K562 (cell line): ENCODE results near the gene TICRR. TPM values are rescaled to one million over a fixed set of nuclear protein-coding genes. Genes with fewer than 3 reads are reported as not detected.
"Not testable (repeated sequence)": the region's sequence is repeated elsewhere in the genome, so short reads cannot be mapped to it uniquely, and the experiment has no call there.

Experiments used
- ATAC-seq: fragments of 200-7000 bp; cut with Tn5 transposase; 3 replicates; pipeline ENCODE4 v1.9.1; 2020; ENCODE audit warnings: moderate library complexity
- BruUV-seq: library from RNA; stranded (reverse); fragments of 400-500 nt; replicated peaks from 2 replicates; lab custom pipeline; 2021; lab: Mats Ljungman, UMichigan
- CTCF ChIA-PET: fragments of 300-600 bp; formaldehyde crosslinking; extraction: SDS; loops from one replicate; lab custom pipeline; 2021; ENCODE audit warnings: low intra/inter-chr PET ratio; lab: Yijun Ruan, JAX
- POLR2A ChIA-PET: fragments of 300-600, 350-650 bp; sonication (Branson Sonifier 250); formaldehyde crosslinking; extraction: SDS; loops from one replicate; lab custom pipeline; 2021; ENCODE audit warnings: antibody characterized with exemption, inconsistent platforms; lab: Yijun Ruan, JAX
- DNase-seq, 4 experiments: peaks; one replicate each; pipeline versions ENCODE4 v3.0.0 to v3.0.0-alpha.2; 2011 to 2018; ENCODE audit warnings: low spot score in 3 of 4, mixed read lengths in 3 of 4; ENCODE audit errors: extremely low read depth in 1 of 4
- FAIRE-seq: peaks from 2 replicates; lab custom pipeline; 2011; peaks lifted over from hg19 to GRCh38; lab: Jason Lieb, UNC
- H2AFZ ChIP-seq: 2 replicates; pipeline ENCODE4 v1.6.0; 2011; ENCODE audit warnings: low read depth, low read length, control low read depth, inconsistent platforms
- H3K27ac ChIP-seq: fragments of 200-600 bp; 3 replicates; pipeline ENCODE4 v1.8.0; 2011; ENCODE audit warnings: low read depth, mild to moderate bottlenecking, control low read depth, inconsistent platforms, low read length, moderate library complexity, mixed read lengths; ENCODE audit errors: extremely low read depth
- H3K27me3 ChIP-seq, 2 experiments: fragments of 300-600 bp in 1 of 2; 2 replicates in 1 of 2; 3 replicates in 1 of 2; pipeline versions ENCODE4 v1.6.0 to v1.8.0; 2011; ENCODE audit warnings: inconsistent platforms in 2 of 2, low read length in 2 of 2, mild to moderate bottlenecking in 1 of 2, mixed read lengths in 1 of 2, moderate library complexity in 1 of 2; ENCODE audit not compliant: control insufficient read depth in 2 of 2, insufficient read depth in 2 of 2
- H3K36me3 ChIP-seq: fragments of 300-600 bp; 3 replicates; pipeline ENCODE4 v1.8.0; 2011; ENCODE audit warnings: mild to moderate bottlenecking, low read length, inconsistent platforms; ENCODE audit not compliant: control insufficient read depth, insufficient read depth
- H3K4me1 ChIP-seq, 2 experiments: fragments of 200-600 bp in 1 of 2; replicated peaks in 1 of 2; 2 replicates in 1 of 2; 3 replicates in 1 of 2; pipeline versions ENCODE4 v1.5.1 to v1.8.0; 2011; ENCODE audit warnings: inconsistent platforms in 2 of 2, low read length in 2 of 2, mild to moderate bottlenecking in 1 of 2, mixed read lengths in 1 of 2, moderate library complexity in 1 of 2; ENCODE audit not compliant: control insufficient read depth in 2 of 2, insufficient read depth in 2 of 2
- H3K4me2 ChIP-seq: 2 replicates; pipeline ENCODE4 v1.6.1; 2011; ENCODE audit warnings: low read length, control low read depth, inconsistent platforms, mixed read lengths; ENCODE audit not compliant: insufficient read depth
- H3K4me3 ChIP-seq: fragments of 200-600 bp; sonication (generic), shearing (Covaris generic); 2 replicates; pipeline ENCODE4 v1.5.1; 2016; ENCODE audit warnings: control low read depth, inconsistent platforms
- H3K79me2 ChIP-seq: fragments of 200-600 bp; 3 replicates; pipeline ENCODE4 v1.8.0; 2011; ENCODE audit warnings: low read length, inconsistent platforms; ENCODE audit not compliant: control insufficient read depth, insufficient read depth
- H3K9ac ChIP-seq, 2 experiments: 2 replicates each; pipeline versions ENCODE4 v1.6.0 to v1.6.1; 2011; ENCODE audit warnings: low read depth in 2 of 2, low read length in 2 of 2, control low read depth in 1 of 2, inconsistent platforms in 1 of 2, mild to moderate bottlenecking in 1 of 2, mixed read lengths in 1 of 2; ENCODE audit not compliant: insufficient read depth in 1 of 2
- H3K9me1 ChIP-seq: one replicate; pipeline ENCODE4 v1.6.0; 2011; ENCODE audit warnings: inconsistent platforms, mild to moderate bottlenecking, low read length, moderate library complexity; ENCODE audit not compliant: control insufficient read depth, insufficient read depth
- H3K9me3 ChIP-seq: replicated peaks from 2 replicates; pipeline ENCODE4 v1.5.1; 2011; ENCODE audit warnings: low read depth, low read length, inconsistent platforms; ENCODE audit not compliant: control insufficient read depth, insufficient read depth
- H4K20me1 ChIP-seq: replicated peaks from 2 replicates; pipeline ENCODE4 v1.6.1; 2011; ENCODE audit warnings: low read length, inconsistent platforms, mixed read lengths; ENCODE audit not compliant: control insufficient read depth, insufficient read depth
- MEIS2 ChIP-seq: fragments of 450-650 bp; IDR thresholded peaks from 2 replicates; pipeline ENCODE4 v1.6.1; 2014; ENCODE audit warnings: mild to moderate bottlenecking; ENCODE audit not compliant: partially characterized antibody
- RAD51 ChIP-seq: fragments of 450-650 bp; IDR thresholded peaks from 2 replicates; pipeline ENCODE4 v1.7.1; 2016; ENCODE audit warnings: low read depth, mild to moderate bottlenecking, borderline replicate concordance
- RB1 ChIP-seq: fragments of 450-650 bp; IDR thresholded peaks from 2 replicates; pipeline ENCODE4 v1.6.1; 2017; ENCODE audit warnings: low read depth, mild to moderate bottlenecking
- ZNF696 ChIP-seq: fragments of 250-450 bp; sonication (Bioruptor Pico); conservative IDR thresholded peaks from 2 replicates; pipeline ENCODE4 v1.4.0; 2020; ENCODE audit warnings: mild to moderate bottlenecking, moderate library complexity
- WGBS: fragments of 100-300 bp; shearing (Covaris generic); methylation state at CpG from one replicate; pipeline ENCODE4 v1.1.6; 2016; ENCODE audit warnings: low coverage, mixed read lengths; ENCODE audit not compliant: insufficient coverage; ENCODE audit errors: missing lambda C conversion rate; 5-methylcytosine and 5-hydroxymethylcytosine counted together
- in situ Hi-C: fragments of 300-500 bp; cut with MboI; formaldehyde crosslinking; loops from 4 replicates; pipeline ENCODE4 v1.15.0; 2018; ENCODE audit warnings: inconsistent platforms, mixed read lengths
- intact Hi-C: fragments of 100-400 bp; cut with micrococcal nuclease; formaldehyde crosslinking; loops from 2 replicates; pipeline ENCODE4 v1.14.2; 2022
- polyA plus RNA-seq, 8 experiments: library from polyadenylated mRNA; depleted of rRNA in 4 of 8; stranded (reverse) in 5 of 8; unstranded in 3 of 8; fragments of >200 nt; fragmentation: Nextera tagmentation in 2 of 8; fragmentation: Illumina TruSeq in 1 of 8; extraction: Ambion mirVana in 2 of 8; extraction: Trizol in 1 of 8; gene quantifications; 2 replicates each; pipeline versions ENCODE4 v1.2.1 to v1.2.3, GENCODE V29; 2011 to 2014; ENCODE audit warnings: inconsistent platforms in 1 of 8, missing spikeins in 1 of 8
- total RNA-seq, 7 experiments: library from RNA; depleted of rRNA in 6 of 7; stranded (reverse); fragments of >200 nt in 6 of 7; fragmentation: Illumina TruSeq in 2 of 7; extraction: Trizol in 2 of 7; gene quantifications; 2 replicates each; pipeline versions ENCODE4 v1.2.1 to v1.2.3, GENCODE V29; 2011 to 2021; ENCODE audit warnings: low replicate concordance in 1 of 7
- TF ChIP-seq, protein P1 (sequence below): sonication (generic); formaldehyde crosslinking; IDR thresholded peaks from 2 replicates; pipeline ENCODE4 v1.5.0; 2020; ENCODE audit warnings: missing genetic modification reagents
- TF ChIP-seq, protein P2 (sequence below): sonication (generic); formaldehyde crosslinking; IDR thresholded peaks from 2 replicates; pipeline ENCODE4 v1.9.0; 2022; ENCODE audit warnings: mild to moderate bottlenecking, missing genetic modification reagents

Gene TICRR
- total and polyA plus RNA-seq, 9 of the 15 experiments (the other 6 are each of a cell fraction or from before 2014, with no cell fraction given), result 0.84 to 22.9 (median 13.7) TPM

DNA sequence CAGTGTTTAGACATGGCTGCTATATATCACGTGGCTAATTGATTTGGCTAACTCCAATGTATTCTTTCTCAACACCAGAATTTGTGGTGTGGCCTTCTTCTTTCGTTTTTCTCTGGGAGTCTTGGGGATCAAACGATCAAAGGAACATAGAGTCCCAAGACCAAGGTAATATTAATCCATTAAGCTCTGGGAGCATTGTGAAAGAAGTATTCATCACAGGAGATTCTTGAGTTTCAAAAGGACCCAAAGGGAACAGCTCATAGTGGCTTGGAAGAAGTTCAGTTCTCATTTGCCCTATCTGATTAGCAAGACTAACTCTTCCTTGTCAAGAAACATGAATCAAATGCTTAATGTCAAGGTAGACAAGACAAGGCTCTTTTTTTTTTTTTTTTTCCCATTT is 32.9 kb upstream of the TICRR start:
- no peaks in the 10 kb centered on the region for H4K20me1 ChIP-seq
- peaks cover 8 to 12% of the 10 kb centered on the region in 2 experiments; a peak in 4 of 5 replicates for H3K27me3 ChIP-seq
- H3K4me1 ChIP-seq, result no peaks in the 10 kb centered on the region
- POLR2A ChIA-PET, result interaction anchor here (0.6 to 1.1 kb wide), 3 partner anchors 18 to 484 kb away, joined by 3 to 4 read pairs (median 3); no protein-coding TSS in a partner anchor
- H3K4me3 ChIP-seq, result no peak overlapping the region
- in situ Hi-C loops (no loop called here), intact Hi-C loops (no loop called here)
- no peak overlapping the region for H3K4me2 ChIP-seq
- no peaks in the 10 kb centered on the region for H3K9me1 ChIP-seq
- H3K79me2 ChIP-seq, result no peaks in the 10 kb centered on the region
- H3K36me3 ChIP-seq, result no peaks in the 10 kb centered on the region
- H3K27ac ChIP-seq, result no peak overlapping the region
- no peak for FAIRE-seq
- WGBS, result 0% methylated on average over 3 of the region's 3 CpGs
- CTCF ChIA-PET, result no interaction called here
- no peak overlapping the region for H3K9ac ChIP-seq
- TF ChIP-seq RB1 (no peak), MEIS2 (peak; percentile 3)
- H3K9me3 ChIP-seq, result peaks cover 4% of the 10 kb centered on the region; the same call in 1 of the 2 replicates
- no TSS peak for BruUV-seq
- no peak for DNase-seq
- no peak for ATAC-seq
- no peak overlapping the region for H2AFZ ChIP-seq

DNA sequence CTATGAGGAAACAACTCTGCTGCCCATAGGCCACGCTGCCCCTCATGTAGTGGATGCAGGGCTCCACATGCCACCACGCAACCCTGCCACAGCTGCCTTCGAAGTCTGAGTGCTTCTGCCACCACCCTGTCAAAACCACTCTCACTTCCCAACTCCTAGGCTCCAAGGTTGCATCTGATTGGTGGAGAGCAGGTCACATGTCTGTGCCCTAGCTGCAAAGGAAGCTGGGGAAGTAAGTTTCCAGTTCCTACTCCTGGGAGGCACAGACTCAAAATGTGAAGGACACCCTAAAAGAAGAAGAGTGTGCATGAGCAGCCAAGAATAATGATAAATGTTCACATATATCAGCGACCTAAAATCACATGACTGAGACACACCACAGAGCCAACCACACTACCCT is 31.9 kb upstream of the TICRR start:
- no TSS peak for BruUV-seq
- peaks cover 8 to 18% of the 10 kb centered on the region in 2 experiments; a peak in 4 of 5 replicates for H3K27me3 ChIP-seq
- 0 out of 2 replicates have a peak, but pooled peaks cover 4% of the 10 kb centered on the region for H3K9me3 ChIP-seq
- H3K4me2 ChIP-seq, result no peak overlapping the region
- H3K4me3 ChIP-seq, result no peak overlapping the region
- no peaks in the 10 kb centered on the region for H3K9me1 ChIP-seq
- no peaks in the 10 kb centered on the region for H3K36me3 ChIP-seq
- H3K27ac ChIP-seq, result no peak overlapping the region
- FAIRE-seq (no peak), ATAC-seq (no peak), DNase-seq (no peak)
- H3K4me1 ChIP-seq, result no peaks in the 10 kb centered on the region
- TF ChIP-seq, protein P1, sequence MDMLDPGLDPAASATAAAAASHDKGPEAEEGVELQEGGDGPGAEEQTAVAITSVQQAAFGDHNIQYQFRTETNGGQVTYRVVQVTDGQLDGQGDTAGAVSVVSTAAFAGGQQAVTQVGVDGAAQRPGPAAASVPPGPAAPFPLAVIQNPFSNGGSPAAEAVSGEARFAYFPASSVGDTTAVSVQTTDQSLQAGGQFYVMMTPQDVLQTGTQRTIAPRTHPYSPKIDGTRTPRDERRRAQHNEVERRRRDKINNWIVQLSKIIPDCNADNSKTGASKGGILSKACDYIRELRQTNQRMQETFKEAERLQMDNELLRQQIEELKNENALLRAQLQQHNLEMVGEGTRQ (CRISPR knock-in tag), result peak; percentile 78
- TF ChIP-seq, protein P2, sequence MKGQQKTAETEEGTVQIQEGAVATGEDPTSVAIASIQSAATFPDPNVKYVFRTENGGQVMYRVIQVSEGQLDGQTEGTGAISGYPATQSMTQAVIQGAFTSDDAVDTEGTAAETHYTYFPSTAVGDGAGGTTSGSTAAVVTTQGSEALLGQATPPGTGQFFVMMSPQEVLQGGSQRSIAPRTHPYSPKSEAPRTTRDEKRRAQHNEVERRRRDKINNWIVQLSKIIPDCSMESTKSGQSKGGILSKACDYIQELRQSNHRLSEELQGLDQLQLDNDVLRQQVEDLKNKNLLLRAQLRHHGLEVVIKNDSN, result peak; percentile 77
- TF ChIP-seq ZNF696 (CRISPR knock-in tag) (no peak), RAD51 (peak; percentile 42)
- no peaks in the 10 kb centered on the region for H4K20me1 ChIP-seq
- in situ Hi-C loops (no loop called here), intact Hi-C loops (no loop called here)
- ChIA-PET CTCF (no interaction called here), POLR2A (no interaction called here)
- H3K9ac ChIP-seq, result no peak overlapping the region
- WGBS, result 0% methylated on average over 3 of the region's 4 CpGs
- no peak overlapping the region for H2AFZ ChIP-seq
- no peaks in the 10 kb centered on the region for H3K79me2 ChIP-seq

DNA sequence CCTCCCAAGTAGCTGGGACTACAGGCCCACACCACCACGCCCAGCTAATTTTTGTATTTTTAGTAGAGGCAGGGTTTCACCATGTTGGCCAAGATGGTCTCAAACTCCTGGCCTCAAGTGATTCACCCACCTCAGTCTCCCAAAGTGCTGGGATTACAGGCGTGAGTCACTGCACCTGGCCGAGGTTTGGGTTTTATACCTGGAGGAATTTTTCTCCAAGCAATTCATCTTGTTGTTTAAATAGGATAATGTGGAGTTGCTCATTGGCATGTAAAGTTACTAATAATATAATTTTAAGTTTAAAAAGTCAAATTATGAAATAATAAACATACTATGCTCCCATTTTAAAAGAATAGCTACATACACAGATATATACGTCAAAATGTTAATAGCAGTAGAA is 26.1 kb upstream of the TICRR start:
- H3K9ac ChIP-seq, in situ Hi-C loops, H3K4me3 ChIP-seq, H3K4me1 ChIP-seq, CTCF ChIA-PET, ATAC-seq, H3K9me1 ChIP-seq, FAIRE-seq, H3K36me3 ChIP-seq, H3K4me2 ChIP-seq, intact Hi-C loops, H4K20me1 ChIP-seq, H3K27ac ChIP-seq, H3K9me3 ChIP-seq, BruUV-seq, H2AFZ ChIP-seq, H3K79me2 ChIP-seq, DNase-seq: not testable (repeated sequence)
- H3K27me3 ChIP-seq, result peaks cover 0 to 19% of the 10 kb centered on the region in 2 experiments; a peak in 3 of 5 replicates
- POLR2A ChIA-PET, result interaction anchor here (0.7 kb wide), 1 partner anchor 11 kb away, joined by 3 read pairs; no protein-coding TSS in a partner anchor
- WGBS, result 1% methylated on average over 4 of the region's 4 CpGs
